ENCODE results near the gene RAB3D. TPM values are rescaled to one million over a fixed set of nuclear protein-coding genes. Genes with fewer than 3 reads are reported as not detected.

The RAB3D gene
- total RNA-seq, 1 experiment from 2014 or later, result 35.0 TPM

GRCh38 chr19:11278670-11279069 lies 60.8 kb downstream of the RAB3D start:
- no TSS peak for BruUV-seq (replicated peaks)
- H3K27me3 ChIP-seq (ENCODE audit: insufficient read depth, low read depth), result no peaks in the 10 kb centered on the region; the same call in 1 of the 2 replicates
- ChIA-PET POLR2A (ENCODE audit: unreplicated experiment) (no interaction called here), CTCF (interaction anchor here (0.6 kb wide), 2 partner anchors 36 to 139 kb away, joined by 3 read pairs; no protein-coding TSS in a partner anchor)
- H3K4me1 ChIP-seq (replicated peaks; ENCODE audit: insufficient read depth), result no peaks in the 10 kb centered on the region
- no peaks in the 10 kb centered on the region for H4K20me1 ChIP-seq (ENCODE audit: insufficient read depth)
- H3K4me2 ChIP-seq, result no peak overlapping the region
- no peak overlapping the region for H2AFZ ChIP-seq
- H3F3A ChIP-seq (ENCODE audit: insufficient read depth, low read depth), result peaks cover 4% of the 10 kb centered on the region; the same call in 1 of the 2 replicates
- H3K36me3 ChIP-seq (ENCODE audit: low read depth), result no peaks in the 10 kb centered on the region
- intact Hi-C loops (cut with micrococcal nuclease; ENCODE audit: unreplicated experiment), result no loop called here
- H3K79me2 ChIP-seq (ENCODE audit: low read depth), result no peaks in the 10 kb centered on the region
- no peak overlapping the region for H3K4me3 ChIP-seq
- H3K27ac ChIP-seq, result no peak overlapping the region
- TF ChIP-seq CTCF (conservative IDR thresholded peaks at IDR 0.05) (no peak), EZH2 (IDR thresholded peaks at IDR 0.05; ENCODE audit: low read depth) (no peak)
- DNase-seq, result no peak
- H3K9me2 ChIP-seq (ENCODE audit: insufficient read depth), result no peaks in the 10 kb centered on the region
- H3K9me3 ChIP-seq (ENCODE audit: insufficient read depth, low read depth), result no peaks in the 10 kb centered on the region

GRCh38 chr19:11274533-11275086 lies 64.8 kb downstream of the RAB3D start:
- intact Hi-C loops (cut with micrococcal nuclease; ENCODE audit: unreplicated experiment), result no loop called here

GRCh38 chr19:11273989-11274388 lies 65.5 kb downstream of the RAB3D start:
- CTCF ChIA-PET, result interaction anchor here (0.6 kb wide), 1 partner anchor 77 kb away, joined by 7 read pairs; no protein-coding TSS in a partner anchor
- no peaks in the 10 kb centered on the region for H3K36me3 ChIP-seq (ENCODE audit: low read depth)
- no peak for DNase-seq
- no peak overlapping the region for H2AFZ ChIP-seq
- no peaks in the 10 kb centered on the region for H4K20me1 ChIP-seq (ENCODE audit: insufficient read depth)
- intact Hi-C loops (cut with micrococcal nuclease; ENCODE audit: unreplicated experiment), result no loop called here
- no peak overlapping the region for H3K4me2 ChIP-seq
- POLR2A ChIA-PET (ENCODE audit: unreplicated experiment), result no interaction called here
- no peak overlapping the region for H3K27ac ChIP-seq
- H3K9me3 ChIP-seq (ENCODE audit: insufficient read depth, low read depth), result no peaks in the 10 kb centered on the region
- no peaks in the 10 kb centered on the region for H3K9me2 ChIP-seq (ENCODE audit: insufficient read depth)
- H3K79me2 ChIP-seq (ENCODE audit: low read depth), result no peaks in the 10 kb centered on the region
- BruUV-seq (replicated peaks), result no TSS peak
- TF ChIP-seq CTCF (conservative IDR thresholded peaks at IDR 0.05), result no peak
- no peak for TF ChIP-seq EZH2 (IDR thresholded peaks at IDR 0.05; ENCODE audit: low read depth)
- H3K4me3 ChIP-seq, result no peak overlapping the region
- 0 out of 2 replicates have a peak, but pooled peaks cover 6% of the 10 kb centered on the region for H3K4me1 ChIP-seq (replicated peaks; ENCODE audit: insufficient read depth)
- H3F3A ChIP-seq (ENCODE audit: insufficient read depth, low read depth), result peaks cover 8% of the 10 kb centered on the region; the same call in 1 of the 2 replicates
- no peaks in the 10 kb centered on the region; the same call in 1 of the 2 replicates for H3K27me3 ChIP-seq (ENCODE audit: insufficient read depth, low read depth)

More at GRCh38 chr19:11274533-11275086, 64.8 kb downstream of the RAB3D start:
- no peak overlapping the region for H2AFZ ChIP-seq
- H3K9me2 ChIP-seq (ENCODE audit: insufficient read depth), result no peaks in the 10 kb centered on the region
- H3K9me3 ChIP-seq (ENCODE audit: insufficient read depth, low read depth), result no peaks in the 10 kb centered on the region
- no peaks in the 10 kb centered on the region for H3K36me3 ChIP-seq (ENCODE audit: low read depth)
- TF ChIP-seq CTCF (conservative IDR thresholded peaks at IDR 0.05), result no peak
- no peak for TF ChIP-seq EZH2 (IDR thresholded peaks at IDR 0.05; ENCODE audit: low read depth)
- ChIA-PET CTCF (interaction anchor here (0.6 kb wide), 1 partner anchor 76 kb away, joined by 7 read pairs; no protein-coding TSS in a partner anchor), POLR2A (ENCODE audit: unreplicated experiment) (no interaction called here)
- no peak overlapping the region for H3K4me2 ChIP-seq
- H4K20me1 ChIP-seq (ENCODE audit: insufficient read depth), result no peaks in the 10 kb centered on the region
- H3K4me1 ChIP-seq (replicated peaks; ENCODE audit: insufficient read depth), result 0 out of 2 replicates have a peak, but pooled peaks cover 6% of the 10 kb centered on the region
- H3K79me2 ChIP-seq (ENCODE audit: low read depth), result no peaks in the 10 kb centered on the region
- H3K4me3 ChIP-seq, result no peak overlapping the region
- H3K27ac ChIP-seq, result no peak overlapping the region
- no peak for DNase-seq
- H3F3A ChIP-seq (ENCODE audit: insufficient read depth, low read depth), result peaks cover 4% of the 10 kb centered on the region; the same call in 1 of the 2 replicates
- no TSS peak for BruUV-seq (replicated peaks)
- H3K27me3 ChIP-seq (ENCODE audit: insufficient read depth, low read depth), result no peaks in the 10 kb centered on the region; the same call in 1 of the 2 replicates
